H1 (cell line): ENCODE measurements around the gene BCO2. TPM values are rescaled to one million over a fixed set of nuclear protein-coding genes. Genes with fewer than 3 reads are reported as not detected.

ENCODE experiments used
- CTCF ChIA-PET: fragments of 300-600 bp; sonication (Branson Sonifier 250); formaldehyde crosslinking; loops from one replicate; lab custom pipeline; 2021; ENCODE audit not compliant: partially characterized antibody; lab: Charles Lee
- POLR2A ChIA-PET: fragments of 300-600 bp; sonication (Branson Sonifier 250); formaldehyde crosslinking; loops from one replicate; lab custom pipeline; 2021; ENCODE audit warnings: inconsistent platforms; ENCODE audit not compliant: partially characterized antibody; lab: Charles Lee
- DNase-seq, 2 experiments: peaks; one replicate each; pipeline versions ENCODE4 v3.0.0 to v3.0.0-alpha.2; 2010 to 2022; ENCODE audit warnings: low spot score in 2 of 2, low read depth in 1 of 2, mixed read lengths in 1 of 2
- FAIRE-seq: peaks from 2 replicates; lab custom pipeline; 2011; peaks lifted over from hg19 to GRCh38; lab: Jason Lieb, UNC
- H2AFZ ChIP-seq: 2 replicates; pipeline ENCODE4 v1.8.1; 2012; ENCODE audit warnings: low read length, inconsistent platforms
- H2AK5ac ChIP-seq: 2 replicates; pipeline ENCODE4 v1.6.1; 2013; ENCODE audit warnings: low read depth, low read length
- H2BK120ac ChIP-seq: replicated peaks from 2 replicates; pipeline ENCODE3; 2013; ENCODE audit warnings: low read depth, low read length, inconsistent platforms
- H2BK12ac ChIP-seq: 2 replicates; pipeline ENCODE4 v1.6.1; 2013; ENCODE audit warnings: low read depth, low read length
- H2BK15ac ChIP-seq: 2 replicates; pipeline ENCODE4 v1.6.1; 2013; ENCODE audit warnings: low read length
- H2BK20ac ChIP-seq: 2 replicates; pipeline ENCODE4 v1.6.1; 2013; ENCODE audit warnings: low read length
- H2BK5ac ChIP-seq: 2 replicates; pipeline ENCODE4 v1.6.1; 2013; ENCODE audit warnings: low read depth, low read length
- H3K14ac ChIP-seq: 2 replicates; pipeline ENCODE4 v1.6.1; 2013; ENCODE audit warnings: inconsistent platforms; ENCODE audit not compliant: insufficient read length
- H3K18ac ChIP-seq: 2 replicates; pipeline ENCODE4 v1.6.1; 2013; ENCODE audit warnings: low read length; ENCODE audit errors: extremely low read depth
- H3K23ac ChIP-seq: 2 replicates; pipeline ENCODE4 v1.6.1; 2013; ENCODE audit warnings: inconsistent platforms; ENCODE audit not compliant: insufficient read length
- H3K23me2 ChIP-seq: 2 replicates; pipeline ENCODE4 v1.6.1; 2013; ENCODE audit warnings: low read depth, low read length
- H3K27ac ChIP-seq: 2 replicates; pipeline ENCODE4 v1.6.1; 2011; ENCODE audit warnings: low read depth, low read length, inconsistent platforms
- H3K27me3 ChIP-seq, 4 experiments: replicated peaks in 1 of 4; 1 replicate in 1 of 4; 2 replicates in 3 of 4; pipeline versions ENCODE4 v1.6.1 to v1.8.1; 2011 to 2013; ENCODE audit warnings: low read length in 3 of 4, mild to moderate bottlenecking in 3 of 4, inconsistent platforms in 2 of 4, mixed read lengths in 2 of 4, moderate library complexity in 1 of 4; ENCODE audit not compliant: control insufficient read depth in 3 of 4, insufficient read depth in 3 of 4; ENCODE audit errors: extremely low read depth in 1 of 4
- H3K36me3 ChIP-seq, 4 experiments: 2 replicates each; pipeline versions ENCODE4 v1.6.1 to v1.8.1; 2011 to 2013; ENCODE audit warnings: mild to moderate bottlenecking in 4 of 4, low read length in 3 of 4, moderate library complexity in 2 of 4, control low read depth in 1 of 4, inconsistent platforms in 1 of 4; ENCODE audit not compliant: insufficient read depth in 4 of 4, control insufficient read depth in 2 of 4
- H3K4ac ChIP-seq: replicated peaks from 2 replicates; pipeline ENCODE3; 2013; ENCODE audit warnings: low read length, low read depth, mixed read lengths, inconsistent platforms; ENCODE audit not compliant: insufficient read length
- H3K4me1 ChIP-seq, 4 experiments: replicated peaks in 1 of 4; 1 replicate in 1 of 4; 2 replicates in 3 of 4; pipeline versions ENCODE4 v1.6.1 to v1.8.1; 2011 to 2013; ENCODE audit warnings: low read length in 3 of 4, inconsistent platforms in 2 of 4, mixed read lengths in 1 of 4; ENCODE audit not compliant: insufficient read depth in 4 of 4, control insufficient read depth in 3 of 4
- H3K4me2 ChIP-seq, 2 experiments: 2 replicates each; pipeline versions ENCODE4 v1.6.1 to v1.8.1; 2011 to 2013; ENCODE audit warnings: low read depth in 2 of 2, low read length in 2 of 2, control low read depth in 1 of 2, inconsistent platforms in 1 of 2, mild to moderate bottlenecking in 1 of 2; ENCODE audit not compliant: insufficient read depth in 1 of 2
- H3K4me3 ChIP-seq, 4 experiments: fragments of 200-600, 300-600 bp in 1 of 4; sonication (generic), shearing (Covaris generic), sonication (Bioruptor Twin) in 1 of 4; 2 replicates each; pipeline versions ENCODE4 v1.5.1 to v1.8.1; 2011 to 2016; ENCODE audit warnings: low read length in 4 of 4, low read depth in 3 of 4, control low read depth in 2 of 4, inconsistent platforms in 2 of 4, mild to moderate bottlenecking in 2 of 4, mixed read lengths in 1 of 4, moderate library complexity in 1 of 4; ENCODE audit not compliant: insufficient read depth in 2 of 4; ENCODE audit errors: extremely low read depth in 1 of 4
- H3K56ac ChIP-seq: replicated peaks from 2 replicates; pipeline ENCODE3; 2013; ENCODE audit warnings: low read depth, mild to moderate bottlenecking, mixed read lengths, low read length, inconsistent platforms; ENCODE audit not compliant: insufficient read length
- H3K79me1 ChIP-seq: 2 replicates; pipeline ENCODE4 v1.6.1; 2013; ENCODE audit warnings: low read depth, low read length, control low read depth
- H3K79me2 ChIP-seq, 2 experiments: 2 replicates each; pipeline versions ENCODE4 v1.6.1 to v1.8.1; 2012 to 2013; ENCODE audit warnings: low read length in 2 of 2, mild to moderate bottlenecking in 2 of 2, inconsistent platforms in 1 of 2; ENCODE audit not compliant: insufficient read depth in 2 of 2, control insufficient read depth in 1 of 2
- H3K9ac ChIP-seq, 4 experiments: replicated peaks in 1 of 4; 1 replicate in 1 of 4; 2 replicates in 3 of 4; pipeline versions ENCODE4 v1.6.1 to v1.8.1; 2011 to 2013; ENCODE audit warnings: low read depth in 3 of 4, low read length in 3 of 4, control low read depth in 2 of 4, mild to moderate bottlenecking in 2 of 4, moderate library complexity in 2 of 4, inconsistent platforms in 1 of 4; ENCODE audit errors: extremely low read depth in 1 of 4
- H3K9me3 ChIP-seq, 2 experiments: 2 replicates each; pipeline versions ENCODE4 v1.6.1 to v1.8.1; 2012 to 2013; ENCODE audit warnings: mild to moderate bottlenecking in 2 of 2, moderate library complexity in 2 of 2, control low read depth in 1 of 2, inconsistent platforms in 1 of 2, low read depth in 1 of 2, low read length in 1 of 2, mixed read lengths in 1 of 2; ENCODE audit not compliant: insufficient read depth in 2 of 2
- H4K20me1 ChIP-seq, 2 experiments: replicated peaks in 1 of 2; 2 replicates each; pipeline versions ENCODE3 to v1.8.1; 2011 to 2013; ENCODE audit warnings: inconsistent platforms in 2 of 2, low read length in 2 of 2, mild to moderate bottlenecking in 1 of 2; ENCODE audit not compliant: insufficient read depth in 2 of 2, control insufficient read depth in 1 of 2
- H4K5ac ChIP-seq: 2 replicates; pipeline ENCODE4 v1.6.1; 2013; ENCODE audit warnings: low read length, low read depth, mixed read lengths, inconsistent platforms; ENCODE audit not compliant: insufficient read length
- H4K8ac ChIP-seq: 2 replicates; pipeline ENCODE4 v1.8.0; 2013; ENCODE audit warnings: mild to moderate bottlenecking, moderate library complexity, low read length, inconsistent platforms; ENCODE audit not compliant: insufficient read depth; ENCODE audit errors: extremely low read depth
- H4K91ac ChIP-seq: replicated peaks from 2 replicates; pipeline ENCODE3; 2013; ENCODE audit warnings: low read length, mixed read lengths, inconsistent platforms; ENCODE audit not compliant: insufficient read length
- BRCA1 ChIP-seq: IDR thresholded peaks from 2 replicates; pipeline ENCODE4 v1.6.1; 2012; ENCODE audit warnings: low read depth, low read length, improper control_type of control experiment
- KDM4A ChIP-seq: IDR thresholded peaks from one replicate; pipeline ENCODE4 v1.7.1; 2012; ENCODE audit warnings: low read depth, mild to moderate bottlenecking, moderate library complexity, low read length, inconsistent platforms; ENCODE audit not compliant: severe bottlenecking
- polyA plus RNA-seq, 7 experiments: library from polyadenylated mRNA; depleted of rRNA in 3 of 7; stranded (reverse) in 5 of 7; unstranded in 2 of 7; fragments of >200 nt in 5 of 7; fragments of 200-250 nt in 2 of 7; gene quantifications; 1 replicate in 5 of 7; 2 replicates in 1 of 7; 4 replicates in 1 of 7; pipeline versions ENCODE4 v1.2.1 to v1.2.3, GENCODE V29; 2011 to 2013; ENCODE audit warnings: missing spikeins in 2 of 7, mixed read lengths in 2 of 7
- total RNA-seq: library from RNA; stranded (reverse); fragmentation: NEBNext Ultra II Directional; extraction: Animal tissue kit (Norgen Biotek cat#: 25700); gene quantifications from 2 replicates; pipeline ENCODE4 v1.2.1, GENCODE V29; 2021

The BCO2 gene
- total and polyA plus RNA-seq, 2 of the 8 experiments (the other 6 are each of a cell fraction or from before 2014, with no cell fraction given), result 0.42 to 0.82 TPM

DNA sequence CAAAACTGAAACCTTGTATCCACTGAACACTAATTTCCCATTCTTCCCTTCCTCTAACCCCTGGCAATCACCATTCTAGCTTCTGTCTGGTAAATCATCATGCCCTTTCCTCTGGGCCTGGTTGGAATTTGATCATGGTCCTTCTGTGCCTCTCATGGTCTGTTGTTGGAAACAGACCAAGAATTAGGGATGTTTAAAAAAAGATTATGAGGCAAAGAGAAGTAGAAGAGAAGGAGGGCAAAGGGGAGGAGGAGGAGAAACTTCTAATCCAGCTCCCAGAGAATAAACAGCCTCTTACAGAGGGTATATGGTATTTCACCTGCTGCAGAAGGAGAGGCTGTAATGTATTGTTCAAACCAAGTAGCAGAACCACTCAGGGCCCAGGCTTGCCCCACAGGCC, 10.6 kb downstream of the BCO2 start:
- ChIA-PET POLR2A (no interaction called here), CTCF (no interaction called here)
- no peak for FAIRE-seq

More for the DNA sequence above, 10.6 kb downstream of the BCO2 start:
- no peak overlapping the region for H3K14ac ChIP-seq
- H3K4me1 ChIP-seq, result no peaks in the 10 kb centered on the region
- H3K4ac ChIP-seq, result no peak overlapping the region
- H3K23me2 ChIP-seq, result no peaks in the 10 kb centered on the region
- no peak overlapping the region for H3K9ac ChIP-seq
- H3K27me3 ChIP-seq, result no peaks in the 10 kb centered on the region
- no peak overlapping the region for H4K8ac ChIP-seq
- H3K4me2 ChIP-seq, result no peak overlapping the region
- no peak overlapping the region for H3K18ac ChIP-seq
- no peak overlapping the region for H3K4me3 ChIP-seq
- no peaks in the 10 kb centered on the region for H3K79me1 ChIP-seq
- H2BK15ac ChIP-seq, result no peak overlapping the region
- H2BK20ac ChIP-seq, result no peak overlapping the region
- H4K5ac ChIP-seq, result no peak overlapping the region
- H3K56ac ChIP-seq, result no peak overlapping the region
- H3K79me2 ChIP-seq, result no peaks in the 10 kb centered on the region
- no peak overlapping the region for H3K27ac ChIP-seq
- H2AK5ac ChIP-seq, result no peak overlapping the region
- DNase-seq, result no peak
- H2BK120ac ChIP-seq, result no peak overlapping the region
- H4K91ac ChIP-seq, result no peak overlapping the region
- no peaks in the 10 kb centered on the region for H4K20me1 ChIP-seq
- no peak overlapping the region for H3K23ac ChIP-seq
- H3K9me3 ChIP-seq, result no peaks in the 10 kb centered on the region
- no peak overlapping the region for H2BK12ac ChIP-seq
- H2BK5ac ChIP-seq, result no peak overlapping the region
- TF ChIP-seq BRCA1 (no peak), KDM4A (no peak)
- H2AFZ ChIP-seq, result no peak overlapping the region
- H3K36me3 ChIP-seq, result no peaks in the 10 kb centered on the region
